Ishikawa (cell line): ENCODE results near the gene ECPAS.

Experiments
- CEBPB ChIP-seq: IDR thresholded peaks from 2 replicates; pipeline ENCODE4 v1.6.1; 2012
- EP300 ChIP-seq: IDR thresholded peaks from 2 replicates; pipeline ENCODE4 v1.6.1; 2012; ENCODE audit warnings: borderline replicate concordance
- TAF1 ChIP-seq: IDR thresholded peaks from 2 replicates; pipeline ENCODE4 v1.6.1; 2012; ENCODE audit warnings: low read depth, mild to moderate bottlenecking
- TCF12 ChIP-seq: IDR thresholded peaks from 2 replicates; pipeline ENCODE4 v1.6.1; 2012; ENCODE audit warnings: low read depth
- YY1 ChIP-seq: IDR thresholded peaks from 2 replicates; pipeline ENCODE4 v1.6.1; 2012; ENCODE audit warnings: low read depth
- ZBTB7A ChIP-seq: IDR thresholded peaks from 2 replicates; pipeline ENCODE4 v1.6.1; 2012; ENCODE audit warnings: low read depth

DNA sequence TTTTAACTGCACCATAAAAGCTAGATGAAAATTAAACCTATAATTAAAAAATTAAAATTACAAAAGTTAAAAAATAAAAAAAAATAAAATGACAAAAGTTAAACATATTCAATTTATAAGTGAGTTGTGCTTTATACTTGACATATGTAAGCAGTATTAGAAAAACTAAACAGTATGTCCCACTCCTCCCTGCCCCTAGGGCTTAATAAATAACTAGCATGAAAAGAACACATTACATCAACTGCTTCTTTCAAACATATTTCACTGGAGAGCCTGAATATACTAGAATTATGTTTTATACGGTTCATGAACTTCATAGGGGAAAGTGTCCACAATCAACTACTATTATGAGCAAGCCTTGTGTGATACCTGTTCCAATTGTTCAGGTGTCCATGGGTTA is 47.6 kb downstream of the ECPAS start:
- no peak for TF ChIP-seq TCF12
- TF ChIP-seq EP300, result no peak
- TF ChIP-seq TAF1, result no peak
- no peak for TF ChIP-seq CEBPB
- TF ChIP-seq ZBTB7A, result no peak
- TF ChIP-seq YY1, result no peak
